IMR-90 (cell line): Measurements from ENCODE around the gene USP16. TPM values are rescaled to one million over a fixed set of nuclear protein-coding genes. Genes with fewer than 3 reads are reported as not detected.

Source experiments
- ATAC-seq: fragments of 200-7000 bp; cut with Tn5 transposase; 2 replicates; pipeline ENCODE4 v1.9.1; 2020; ENCODE audit warnings: low read depth, mild to moderate bottlenecking, moderate library complexity
- BruUV-seq: library from RNA; stranded (reverse); fragments of 400-500 nt; replicated peaks from 2 replicates; lab custom pipeline; 2021; lab: Mats Ljungman, UMichigan
- CTCF ChIA-PET: fragments of 300-600 bp; formaldehyde crosslinking; extraction: SDS; loops from one replicate; lab custom pipeline; 2021; ENCODE audit warnings: antibody characterized with exemption; lab: Yijun Ruan, JAX
- POLR2A ChIA-PET: fragments of 300-600 bp; sonication (Branson Sonifier 250); formaldehyde crosslinking; loops from one replicate; lab custom pipeline; 2022; ENCODE audit warnings: antibody characterized with exemption; ENCODE audit not compliant: unreplicated experiment; lab: Charles Lee
- DNase-seq: peaks from one replicate; pipeline ENCODE4 v3.0.0; 2013
- H2AFZ ChIP-seq: replicated peaks from 2 replicates; pipeline ENCODE3; 2013; ENCODE audit warnings: low read length, mild to moderate bottlenecking; ENCODE audit not compliant: poor library complexity
- H2AK5ac ChIP-seq: 2 replicates; pipeline ENCODE4 v1.6.1; 2013; ENCODE audit warnings: low read depth, low read length, inconsistent platforms
- H2AK9ac ChIP-seq: replicated peaks from 2 replicates; pipeline ENCODE3; 2013; ENCODE audit warnings: mild to moderate bottlenecking, low read depth, low read length, moderate library complexity; ENCODE audit not compliant: poor library complexity
- H2BK120ac ChIP-seq: 2 replicates; pipeline ENCODE4 v1.6.1; 2013; ENCODE audit warnings: low read depth, low read length, inconsistent platforms
- H2BK15ac ChIP-seq: 3 replicates; pipeline ENCODE4 v1.6.1; 2013; ENCODE audit warnings: low read depth, low read length, inconsistent platforms
- H2BK20ac ChIP-seq: 2 replicates; pipeline ENCODE4 v1.6.1; 2013; ENCODE audit warnings: low read depth, mild to moderate bottlenecking, inconsistent platforms, low read length, moderate library complexity
- H2BK5ac ChIP-seq: 2 replicates; pipeline ENCODE4 v1.6.1; 2013; ENCODE audit warnings: mild to moderate bottlenecking, low read depth, low read length, inconsistent platforms; ENCODE audit not compliant: poor library complexity, severe bottlenecking
- H3K14ac ChIP-seq: replicated peaks from 2 replicates; pipeline ENCODE4 v1.6.1; 2013; ENCODE audit warnings: low read depth, low read length, inconsistent platforms
- H3K18ac ChIP-seq: 2 replicates; pipeline ENCODE4 v1.6.1; 2013; ENCODE audit warnings: low read depth, low read length, control low read depth
- H3K23ac ChIP-seq: 2 replicates; pipeline ENCODE4 v1.6.1; 2013; ENCODE audit warnings: low read depth, low read length, inconsistent platforms
- H3K27ac ChIP-seq: 2 replicates; pipeline ENCODE4 v1.5.1; 2013; ENCODE audit warnings: mild to moderate bottlenecking, control low read depth, low read length; ENCODE audit not compliant: insufficient read depth
- H3K27me3 ChIP-seq: 2 replicates; pipeline ENCODE4 v1.6.1; 2013; ENCODE audit warnings: low read length; ENCODE audit not compliant: control insufficient read depth, insufficient read depth
- H3K36me3 ChIP-seq: 2 replicates; pipeline ENCODE4 v1.6.1; 2013; ENCODE audit warnings: low read length, mixed read lengths; ENCODE audit not compliant: control insufficient read depth, insufficient read depth
- H3K4ac ChIP-seq: 2 replicates; pipeline ENCODE4 v1.6.1; 2013; ENCODE audit warnings: low read depth, low read length, inconsistent platforms
- H3K4me1 ChIP-seq: 2 replicates; pipeline ENCODE4 v1.6.1; 2013; ENCODE audit warnings: low read length, mixed read lengths; ENCODE audit not compliant: control insufficient read depth, insufficient read depth
- H3K4me2 ChIP-seq: 2 replicates; pipeline ENCODE4 v1.6.1; 2013; ENCODE audit warnings: low read depth, mild to moderate bottlenecking, control low read depth, low read length, moderate library complexity
- H3K4me3 ChIP-seq: 2 replicates; pipeline ENCODE4 v1.5.1; 2013; ENCODE audit warnings: low read depth, mild to moderate bottlenecking, control low read depth, low read length, moderate library complexity; ENCODE audit not compliant: insufficient read depth
- H3K56ac ChIP-seq: 2 replicates; pipeline ENCODE4 v1.6.1; 2013; ENCODE audit warnings: low read length, inconsistent platforms; ENCODE audit not compliant: insufficient read depth; ENCODE audit errors: extremely low read depth
- H3K79me1 ChIP-seq, 2 experiments: 2 replicates each; pipeline ENCODE4 v1.6.1; 2013; ENCODE audit warnings: low read length in 2 of 2, inconsistent platforms in 1 of 2, low read depth in 1 of 2
- H3K9ac ChIP-seq: 2 replicates; pipeline ENCODE4 v1.6.1; 2013; ENCODE audit warnings: low read depth, low read length, control low read depth
- H3K9me1 ChIP-seq: 2 replicates; pipeline ENCODE4 v1.6.1; 2013; ENCODE audit warnings: low read length, inconsistent platforms; ENCODE audit not compliant: insufficient read depth
- H3K9me3 ChIP-seq: 2 replicates; pipeline ENCODE4 v1.6.1; 2013; ENCODE audit warnings: low read length; ENCODE audit not compliant: control insufficient read depth, insufficient read depth
- H4K20me1 ChIP-seq: 2 replicates; pipeline ENCODE4 v1.6.1; 2013; ENCODE audit warnings: low read length, inconsistent platforms; ENCODE audit not compliant: insufficient read depth
- H4K5ac ChIP-seq: 2 replicates; pipeline ENCODE4 v1.6.1; 2013; ENCODE audit warnings: mild to moderate bottlenecking, low read depth, low read length, control low read depth
- H4K8ac ChIP-seq, 2 experiments: 2 replicates each; pipeline ENCODE4 v1.6.1; 2013; ENCODE audit warnings: low read depth in 2 of 2, low read length in 2 of 2, control low read depth in 1 of 2, inconsistent platforms in 1 of 2
- H4K91ac ChIP-seq: 2 replicates; pipeline ENCODE4 v1.6.1; 2013; ENCODE audit warnings: low read depth, low read length, inconsistent platforms; ENCODE audit not compliant: insufficient read depth
- BHLHE40 ChIP-seq: fragments of 150-350 bp; IDR thresholded peaks from 2 replicates; pipeline ENCODE4 v1.6.1; 2016; ENCODE audit warnings: mild to moderate bottlenecking, low read depth, low read length
- CEBPB ChIP-seq: IDR thresholded peaks from 2 replicates; pipeline ENCODE4 v1.6.1; 2012; ENCODE audit warnings: low read depth, low read length, improper control_type of control experiment
- CHD1 ChIP-seq: IDR thresholded peaks from 2 replicates; pipeline ENCODE4 v1.6.1; 2012; ENCODE audit warnings: low read depth, low read length, improper control_type of control experiment
- ELK1 ChIP-seq: fragments of 150-350 bp; IDR thresholded peaks from 2 replicates; pipeline ENCODE4 v1.6.1; 2016; ENCODE audit warnings: low read depth, mild to moderate bottlenecking, low read length, moderate library complexity, borderline replicate concordance
- FOS ChIP-seq: fragments of 150-350 bp; IDR thresholded peaks from 2 replicates; pipeline ENCODE4 v1.6.1; 2016; ENCODE audit warnings: low read depth, low read length
- MAFK ChIP-seq: IDR thresholded peaks from 2 replicates; pipeline ENCODE4 v1.6.1; 2012; ENCODE audit warnings: low read depth, low read length, improper control_type of control experiment
- MXI1 ChIP-seq: IDR thresholded peaks from 2 replicates; pipeline ENCODE4 v1.6.1; 2012; ENCODE audit warnings: low read depth, mild to moderate bottlenecking, low read length, moderate library complexity, borderline replicate concordance
- POLR2A ChIP-seq: IDR thresholded peaks from 2 replicates; pipeline ENCODE4 v1.6.1; 2012; ENCODE audit warnings: mild to moderate bottlenecking, low read depth, low read length
- RAD21 ChIP-seq: IDR thresholded peaks from 2 replicates; pipeline ENCODE4 v1.6.1; 2012; ENCODE audit warnings: low read length, improper control_type of control experiment
- RCOR1 ChIP-seq: IDR thresholded peaks from 2 replicates; pipeline ENCODE4 v1.6.1; 2012; ENCODE audit warnings: mild to moderate bottlenecking, low read length, improper control_type of control experiment; ENCODE audit not compliant: insufficient replicate concordance
- RFX5 ChIP-seq: IDR thresholded peaks from 2 replicates; pipeline ENCODE4 v1.8.0; 2012; ENCODE audit warnings: low read depth, mild to moderate bottlenecking, low read length, moderate library complexity
- SMC3 ChIP-seq: fragments of 150-350 bp; IDR thresholded peaks from 2 replicates; pipeline ENCODE4 v1.6.1; 2016; ENCODE audit warnings: low read depth, mild to moderate bottlenecking, antibody characterized with exemption, low read length, moderate library complexity
- USF2 ChIP-seq: fragments of 150-350 bp; IDR thresholded peaks from 2 replicates; pipeline ENCODE4 v1.6.1; 2017; ENCODE audit warnings: mild to moderate bottlenecking, antibody characterized with exemption, low read length, low read depth
- WGBS, 2 experiments: methylation state at CpG; one replicate each; pipeline versions ENCODE4 v1.1.5 to v1.1.7; 2013; ENCODE audit warnings: missing lambda C conversion rate in 2 of 2; ENCODE audit not compliant: insufficient read length in 1 of 2; ENCODE audit errors: extremely low coverage in 2 of 2; 5-methylcytosine and 5-hydroxymethylcytosine counted together
- dilution Hi-C: fragments of 300-500 bp; cut with HindIII; formaldehyde crosslinking; loops from one replicate; pipeline ENCODE4 v1.14.3; 2018; ENCODE audit warnings: low sequenced_read_pairs; ENCODE audit not compliant: unreplicated experiment
- in situ Hi-C: fragments of 300-500 bp; cut with MboI; formaldehyde crosslinking; loops from 3 replicates; pipeline ENCODE4 v1.14.3; 2019; ENCODE audit warnings: low sequenced_read_pairs, inconsistent platforms, mixed read lengths
- intact Hi-C: fragments of 100-400 bp; cut with micrococcal nuclease; formaldehyde crosslinking; loops from 2 replicates; pipeline ENCODE4 v1.10.0; 2022
- polyA plus RNA-seq, 3 experiments: library from polyadenylated mRNA; depleted of rRNA; stranded (reverse); fragments of >200 nt; gene quantifications; 2 replicates each; pipeline ENCODE4 v1.2.3, GENCODE V29; 2012; ENCODE audit warnings: low replicate concordance in 1 of 3
- total RNA-seq: library from RNA; depleted of rRNA; stranded (reverse); fragments of >200 nt; gene quantifications from 2 replicates; pipeline ENCODE4 v1.2.3, GENCODE V29; 2012
- TF ChIP-seq, protein P1 (sequence below): conservative IDR thresholded peaks from 2 replicates; pipeline ENCODE4 v1.5.1; 2012; ENCODE audit warnings: mild to moderate bottlenecking, low read depth, low read length, improper control_type of control experiment

USP16 gene
- total and polyA plus RNA-seq, 2 of the 4 experiments (the other 2 are of a cell fraction): 15.5 to 28.7 TPM

- in situ Hi-C loops: loop anchor here (5.0 kb wide), 1 partner anchor 33 kb away; no protein-coding TSS in a partner anchor
- no peak overlapping the region for H3K4me3 ChIP-seq
- no peak for ATAC-seq
These were observed 10.2 kb downstream of the USP16 start for GRCh38 chr21:29034678-29035077.

More at GRCh38 chr21:29034678-29035077, 10.2 kb downstream of the USP16 start:
- Histone ChIP-seq H3K14ac (no peak overlapping the region), H3K4ac (no peak overlapping the region), H2AK5ac (no peak overlapping the region), H4K5ac (no peak overlapping the region), H2BK20ac (no peak overlapping the region), H3K79me1 (peaks cover 18 to 24% of the 10 kb centered on the region in 2 experiments), H2BK5ac (no peak overlapping the region), H3K4me2 (no peak overlapping the region), H4K20me1 (no peaks in the 10 kb centered on the region), H2AK9ac (no peak overlapping the region), H2BK15ac (no peak overlapping the region), H3K27me3 (no peaks in the 10 kb centered on the region), H3K27ac (no peak overlapping the region), H3K18ac (no peak overlapping the region), H3K9me1 (peaks cover 4% of the 10 kb centered on the region; the same call in 1 of the 2 replicates), H3K23ac (no peak overlapping the region), H2AFZ (no peak overlapping the region), H3K4me1 (no peaks in the 10 kb centered on the region), H3K56ac (no peak overlapping the region), H3K9ac (no peak overlapping the region), H4K8ac (no peak overlapping the region), H3K9me3 (no peaks in the 10 kb centered on the region), H2BK120ac (no peak overlapping the region), H3K36me3 (peaks cover 40% of the 10 kb centered on the region), H4K91ac (no peak overlapping the region)
- dilution Hi-C loops: no loop called here
- no CpG with 5 or more reads among the region's 1 CpG for WGBS, 2 experiments
- BruUV-seq: no TSS peak
- no peak for DNase-seq
- TF ChIP-seq RFX5 (no peak), CHD1 (no peak), RAD21 (no peak), CEBPB (no peak), SMC3 (no peak), BHLHE40 (no peak), MXI1 (no peak), POLR2A (no peak), RCOR1 (no peak), USF2 (no peak), MAFK (no peak), ELK1 (no peak), FOS (no peak)
- TF ChIP-seq, protein P1, sequence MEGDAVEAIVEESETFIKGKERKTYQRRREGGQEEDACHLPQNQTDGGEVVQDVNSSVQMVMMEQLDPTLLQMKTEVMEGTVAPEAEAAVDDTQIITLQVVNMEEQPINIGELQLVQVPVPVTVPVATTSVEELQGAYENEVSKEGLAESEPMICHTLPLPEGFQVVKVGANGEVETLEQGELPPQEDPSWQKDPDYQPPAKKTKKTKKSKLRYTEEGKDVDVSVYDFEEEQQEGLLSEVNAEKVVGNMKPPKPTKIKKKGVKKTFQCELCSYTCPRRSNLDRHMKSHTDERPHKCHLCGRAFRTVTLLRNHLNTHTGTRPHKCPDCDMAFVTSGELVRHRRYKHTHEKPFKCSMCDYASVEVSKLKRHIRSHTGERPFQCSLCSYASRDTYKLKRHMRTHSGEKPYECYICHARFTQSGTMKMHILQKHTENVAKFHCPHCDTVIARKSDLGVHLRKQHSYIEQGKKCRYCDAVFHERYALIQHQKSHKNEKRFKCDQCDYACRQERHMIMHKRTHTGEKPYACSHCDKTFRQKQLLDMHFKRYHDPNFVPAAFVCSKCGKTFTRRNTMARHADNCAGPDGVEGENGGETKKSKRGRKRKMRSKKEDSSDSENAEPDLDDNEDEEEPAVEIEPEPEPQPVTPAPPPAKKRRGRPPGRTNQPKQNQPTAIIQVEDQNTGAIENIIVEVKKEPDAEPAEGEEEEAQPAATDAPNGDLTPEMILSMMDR: no peak
- CTCF ChIA-PET: no interaction called here
- POLR2A ChIA-PET: no interaction called here
- intact Hi-C loops: loop anchor here (5.0 kb wide), 1 partner anchor 33 kb away; no protein-coding TSS in a partner anchor
